ENCODE results near the gene FRAT1. TPM values are rescaled to one million over a fixed set of nuclear protein-coding genes. Genes with fewer than 3 reads are reported as not detected.

Gene FRAT1
- total RNA-seq, 1 experiment from 2014 or later: 2.5 TPM

DNA sequence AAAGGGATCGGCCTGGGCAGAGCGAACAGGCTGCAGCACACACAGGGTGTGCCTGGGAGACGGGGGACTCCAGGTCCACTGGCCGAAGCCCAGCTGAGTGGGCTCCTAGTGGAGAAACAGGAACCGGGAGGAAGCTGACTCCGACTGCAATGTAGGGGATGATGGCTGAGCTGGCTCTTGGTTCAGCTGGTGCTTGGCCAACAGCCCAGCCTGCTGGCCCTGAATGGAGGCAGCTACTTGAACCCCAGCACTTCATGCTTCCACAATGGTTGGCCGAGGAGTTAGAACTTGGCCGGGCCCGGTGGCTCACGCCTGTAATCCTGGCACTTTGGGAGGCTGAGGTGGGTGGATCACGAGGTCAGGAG lies 42.4 kb downstream of the FRAT1 start:
- H3K9me3 ChIP-seq (ENCODE audit: low read length): no peaks in the 10 kb centered on the region
- H3K4me2 ChIP-seq (ENCODE audit: low read depth, low read length, poor library complexity, severe bottlenecking): no peak overlapping the region
- no peaks in the 10 kb centered on the region for H3K27me3 ChIP-seq (ENCODE audit: low read length)
- no peak overlapping the region for H3K4me3 ChIP-seq (ENCODE audit: low read length)
- no peak for DNase-seq
- H3K9ac ChIP-seq (ENCODE audit: low read length): no peak overlapping the region
- no peak overlapping the region for H3K27ac ChIP-seq (ENCODE audit: low read length)
- H3K79me2 ChIP-seq (ENCODE audit: low read length): no peaks in the 10 kb centered on the region
- no peaks in the 10 kb centered on the region for H4K20me1 ChIP-seq (ENCODE audit: insufficient read depth, low read depth, low read length)
- H3K36me3 ChIP-seq (ENCODE audit: insufficient read depth, low read length): no peaks in the 10 kb centered on the region
- H2AFZ ChIP-seq (ENCODE audit: low read length): no peak overlapping the region
- H3K9me2 ChIP-seq (replicated peaks; ENCODE audit: insufficient read depth, low read length): no peaks in the 10 kb centered on the region
- H3K4me1 ChIP-seq (ENCODE audit: low read length): peaks cover 4% of the 10 kb centered on the region

DNA sequence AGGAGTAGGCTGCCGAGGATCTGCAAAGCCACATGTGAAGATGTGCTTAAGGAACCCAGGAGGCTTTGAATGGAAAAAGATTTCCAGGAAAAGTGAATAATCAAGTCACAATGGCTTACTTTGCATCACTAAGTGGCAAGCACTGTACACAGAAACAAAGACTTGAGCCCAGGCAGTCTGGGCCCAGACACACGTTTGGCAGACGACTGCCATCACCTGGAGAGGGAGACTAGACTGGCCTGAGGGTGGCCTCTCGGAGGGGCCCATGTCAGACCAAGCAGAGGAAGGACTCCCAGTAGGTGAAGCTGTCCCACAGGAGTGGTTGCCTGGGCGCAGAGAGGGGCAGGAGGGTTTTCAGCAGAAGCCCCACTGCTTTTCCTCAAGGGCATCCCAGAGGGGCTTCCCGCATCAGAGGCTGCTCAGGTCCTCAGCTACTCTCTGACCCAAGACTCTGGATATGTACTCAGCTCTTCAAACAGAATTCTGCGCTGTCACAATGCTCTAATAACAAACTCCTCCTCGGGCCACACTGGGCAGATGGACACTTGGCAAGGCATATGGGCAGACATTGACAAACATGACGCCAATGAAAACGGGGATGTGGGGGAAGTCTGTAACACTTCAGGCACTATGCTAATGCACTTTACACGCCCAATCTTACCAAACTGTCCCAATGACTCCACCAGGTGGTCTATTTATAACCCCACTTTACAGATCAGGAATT lies 43.4 kb downstream of the FRAT1 start:
- H3K27ac ChIP-seq (ENCODE audit: low read length): no peak overlapping the region
- no peaks in the 10 kb centered on the region for H3K9me3 ChIP-seq (ENCODE audit: low read length)
- H3K4me2 ChIP-seq (ENCODE audit: low read depth, low read length, poor library complexity, severe bottlenecking): no peak overlapping the region
- no peaks in the 10 kb centered on the region for H3K79me2 ChIP-seq (ENCODE audit: low read length)
- peaks cover 4% of the 10 kb centered on the region for H3K4me1 ChIP-seq (ENCODE audit: low read length)
- H3K4me3 ChIP-seq (ENCODE audit: low read length): no peak overlapping the region
- no peak overlapping the region for H3K9ac ChIP-seq (ENCODE audit: low read length)
- no peak overlapping the region for H2AFZ ChIP-seq (ENCODE audit: low read length)
- no peaks in the 10 kb centered on the region for H3K27me3 ChIP-seq (ENCODE audit: low read length)
- DNase-seq: no peak
- H4K20me1 ChIP-seq (ENCODE audit: insufficient read depth, low read depth, low read length): no peaks in the 10 kb centered on the region
- H3K36me3 ChIP-seq (ENCODE audit: insufficient read depth, low read length): no peaks in the 10 kb centered on the region
- no peaks in the 10 kb centered on the region for H3K9me2 ChIP-seq (replicated peaks; ENCODE audit: insufficient read depth, low read length)

- H3K9me3 ChIP-seq (ENCODE audit: low read length): no peaks in the 10 kb centered on the region
- H3K9me2 ChIP-seq (replicated peaks; ENCODE audit: insufficient read depth, low read length): no peaks in the 10 kb centered on the region
- H3K27me3 ChIP-seq (ENCODE audit: low read length): no peaks in the 10 kb centered on the region
- H3K79me2 ChIP-seq (ENCODE audit: low read length): no peaks in the 10 kb centered on the region
- H3K4me3 ChIP-seq (ENCODE audit: low read length): no peak overlapping the region
- H3K9ac ChIP-seq (ENCODE audit: low read length): no peak overlapping the region
- no peaks in the 10 kb centered on the region for H3K36me3 ChIP-seq (ENCODE audit: insufficient read depth, low read length)
- no peak overlapping the region for H2AFZ ChIP-seq (ENCODE audit: low read length)
- no peak overlapping the region for H3K27ac ChIP-seq (ENCODE audit: low read length)
- DNase-seq: no peak
- H3K4me2 ChIP-seq (ENCODE audit: low read depth, low read length, poor library complexity, severe bottlenecking): no peak overlapping the region
- no peaks in the 10 kb centered on the region for H4K20me1 ChIP-seq (ENCODE audit: insufficient read depth, low read depth, low read length)
- peaks cover 4% of the 10 kb centered on the region for H3K4me1 ChIP-seq (ENCODE audit: low read length)
Observed at GRCh38 chr10:97363071-97363470, 44.0 kb downstream of the FRAT1 start.

DNA sequence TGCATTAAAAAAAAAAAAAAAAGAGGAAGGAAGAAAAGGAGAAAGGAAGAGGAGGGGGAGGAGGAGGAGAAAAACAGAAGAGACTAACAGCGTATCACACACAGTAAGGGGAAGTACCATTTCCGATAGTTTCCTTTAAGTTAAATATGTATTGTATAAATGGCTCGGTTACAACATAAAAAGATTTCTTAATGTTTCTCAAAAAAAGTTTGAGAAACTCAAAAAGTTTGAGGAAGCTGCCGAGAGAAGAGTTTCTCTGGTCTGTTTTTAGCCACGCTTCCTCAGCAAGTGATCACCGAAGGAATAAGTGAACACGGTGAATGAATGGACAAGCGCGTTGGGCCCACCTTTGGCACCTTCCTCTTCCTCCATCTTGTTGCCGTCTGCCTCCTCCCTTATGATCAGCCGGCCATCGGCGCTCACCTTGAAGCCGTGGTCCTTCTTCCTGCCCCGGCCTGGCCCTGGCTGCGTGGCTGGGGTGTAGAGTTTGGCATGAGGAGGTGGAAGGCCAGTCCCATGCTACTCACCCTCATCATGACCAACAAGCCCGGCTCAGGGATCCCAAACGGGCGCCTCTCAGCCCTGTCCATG lies 46.8 kb downstream of the FRAT1 start:
- Histone ChIP-seq H3K4me3 (ENCODE audit: low read length) (no peak overlapping the region), H3K9me2 (replicated peaks; ENCODE audit: insufficient read depth, low read length) (no peaks in the 10 kb centered on the region), H4K20me1 (ENCODE audit: insufficient read depth, low read depth, low read length) (no peaks in the 10 kb centered on the region), H3K36me3 (ENCODE audit: insufficient read depth, low read length) (no peaks in the 10 kb centered on the region), H3K27me3 (ENCODE audit: low read length) (no peaks in the 10 kb centered on the region), H2AFZ (ENCODE audit: low read length) (no peak overlapping the region), H3K79me2 (ENCODE audit: low read length) (no peaks in the 10 kb centered on the region), H3K4me2 (ENCODE audit: low read depth, low read length, poor library complexity, severe bottlenecking) (no peak overlapping the region), H3K9ac (ENCODE audit: low read length) (no peak overlapping the region), H3K4me1 (ENCODE audit: low read length) (peaks cover 4% of the 10 kb centered on the region), H3K27ac (ENCODE audit: low read length) (no peak overlapping the region), H3K9me3 (ENCODE audit: low read length) (no peaks in the 10 kb centered on the region)
- DNase-seq: peak; percentile 42

- H3K4me1 ChIP-seq (ENCODE audit: low read length): peaks cover 4% of the 10 kb centered on the region
- no peak overlapping the region for H3K9ac ChIP-seq (ENCODE audit: low read length)
- H4K20me1 ChIP-seq (ENCODE audit: insufficient read depth, low read depth, low read length): no peaks in the 10 kb centered on the region
- DNase-seq: no peak
- H3K36me3 ChIP-seq (ENCODE audit: insufficient read depth, low read length): no peaks in the 10 kb centered on the region
- H3K9me3 ChIP-seq (ENCODE audit: low read length): no peaks in the 10 kb centered on the region
- H3K4me3 ChIP-seq (ENCODE audit: low read length): no peak overlapping the region
- no peaks in the 10 kb centered on the region for H3K9me2 ChIP-seq (replicated peaks; ENCODE audit: insufficient read depth, low read length)
- no peak overlapping the region for H3K27ac ChIP-seq (ENCODE audit: low read length)
- no peak overlapping the region for H3K4me2 ChIP-seq (ENCODE audit: low read depth, low read length, poor library complexity, severe bottlenecking)
- no peaks in the 10 kb centered on the region for H3K27me3 ChIP-seq (ENCODE audit: low read length)
- no peaks in the 10 kb centered on the region for H3K79me2 ChIP-seq (ENCODE audit: low read length)
- H2AFZ ChIP-seq (ENCODE audit: low read length): no peak overlapping the region
Observed at GRCh38 chr10:97366572-97366971, 47.5 kb downstream of the FRAT1 start.

DNA sequence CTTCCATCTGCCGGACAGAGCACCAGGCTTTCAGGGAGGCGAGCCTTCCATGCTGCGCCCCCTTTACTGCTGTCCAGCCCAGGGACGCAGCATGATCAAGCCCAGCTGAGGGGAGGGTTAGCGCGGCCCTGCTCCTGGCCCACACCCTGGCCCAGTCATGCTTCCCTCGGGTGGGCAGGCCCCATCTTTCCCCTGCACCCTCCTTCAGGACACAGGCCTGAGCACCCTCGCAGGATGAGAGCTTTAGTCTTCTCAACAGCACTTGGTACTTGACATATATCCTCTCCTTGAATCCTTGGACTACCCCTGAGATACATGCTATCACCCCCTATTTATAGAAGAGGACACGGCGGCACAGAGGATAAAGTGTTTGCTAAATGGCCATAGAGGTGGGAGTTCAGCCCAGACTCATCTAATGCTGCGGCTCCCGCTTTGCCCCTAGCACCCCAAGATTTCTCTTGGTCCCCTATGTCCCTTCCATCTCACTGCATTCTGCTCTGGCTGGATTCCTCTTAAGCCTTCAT lies 48.1 kb downstream of the FRAT1 start:
- Histone ChIP-seq H3K36me3 (ENCODE audit: insufficient read depth, low read length) (no peaks in the 10 kb centered on the region), H3K27me3 (ENCODE audit: low read length) (no peaks in the 10 kb centered on the region)

More for the DNA sequence above, 48.1 kb downstream of the FRAT1 start:
- no peak for DNase-seq
- no peaks in the 10 kb centered on the region for H3K9me3 ChIP-seq (ENCODE audit: low read length)
- H3K79me2 ChIP-seq (ENCODE audit: low read length): no peaks in the 10 kb centered on the region
- no peak overlapping the region for H3K4me3 ChIP-seq (ENCODE audit: low read length)
- H3K9me2 ChIP-seq (replicated peaks; ENCODE audit: insufficient read depth, low read length): no peaks in the 10 kb centered on the region
- no peak overlapping the region for H3K27ac ChIP-seq (ENCODE audit: low read length)
- H2AFZ ChIP-seq (ENCODE audit: low read length): no peak overlapping the region
- H3K4me1 ChIP-seq (ENCODE audit: low read length): peaks cover 4% of the 10 kb centered on the region
- H3K4me2 ChIP-seq (ENCODE audit: low read depth, low read length, poor library complexity, severe bottlenecking): no peak overlapping the region
- no peaks in the 10 kb centered on the region for H4K20me1 ChIP-seq (ENCODE audit: insufficient read depth, low read depth, low read length)
- H3K9ac ChIP-seq (ENCODE audit: low read length): no peak overlapping the region

Small RNAs within 50 kb of the gene (small RNA-seq; reads per million reads assigned to genes)
- gene RF00017: not detected

Other genes with a start within 250 kb of the FRAT1 start
- gene SLIT1, start 133.3 kb upstream of the FRAT1 start, total RNA-seq (2014; rRNA removed; shearing (Covaris generic); ENCODE audit: low replicate concordance): 1.0 and 2.2 TPM in 2 replicates
- gene ARHGAP19, start 26.6 kb upstream of the FRAT1 start, total RNA-seq (2014; rRNA removed; shearing (Covaris generic); ENCODE audit: low replicate concordance): 10.4 and 11.4 TPM in 2 replicates
- gene FRAT2, start 15.5 kb downstream of the FRAT1 start, total RNA-seq (2014; rRNA removed; shearing (Covaris generic); ENCODE audit: low replicate concordance): 8.3 and 12.0 TPM in 2 replicates
- gene RRP12, start 82.1 kb downstream of the FRAT1 start, total RNA-seq (2014; rRNA removed; shearing (Covaris generic); ENCODE audit: low replicate concordance): 16.2 and 16.5 TPM in 2 replicates
- 234 and 237 TPM in 2 replicates for gene PGAM1, start 106.9 kb downstream of the FRAT1 start, total RNA-seq (2014; rRNA removed; shearing (Covaris generic); ENCODE audit: low replicate concordance)
- 30.8 and 47.1 TPM in 2 replicates for gene EXOSC1, start 126.7 kb downstream of the FRAT1 start, total RNA-seq (2014; rRNA removed; shearing (Covaris generic); ENCODE audit: low replicate concordance)
- 16.3 and 25.5 TPM in 2 replicates for gene ZDHHC16, start 126.9 kb downstream of the FRAT1 start, total RNA-seq (2014; rRNA removed; shearing (Covaris generic); ENCODE audit: low replicate concordance)
- 45.2 and 56.0 TPM in 2 replicates for gene MMS19, start 179.2 kb downstream of the FRAT1 start, total RNA-seq (2014; rRNA removed; shearing (Covaris generic); ENCODE audit: low replicate concordance)
- 0.11 and 0.72 TPM in 2 replicates for gene UBTD1, start 179.7 kb downstream of the FRAT1 start, total RNA-seq (2014; rRNA removed; shearing (Covaris generic); ENCODE audit: low replicate concordance)